SU-DHL-6 (cell line): Measurements from ENCODE around the gene EEFSEC.

ENCODE experiments used
- H2AFZ ChIP-seq: fragments of 200-600 bp; sonication (generic); 2 replicates; pipeline ENCODE4 v1.6.1; 2014; ENCODE audit warnings: low read depth, mild to moderate bottlenecking, moderate library complexity, mixed read lengths, antibody characterized with exemption, low read length; ENCODE audit not compliant: severe bottlenecking
- H3F3A ChIP-seq: fragments of 200-600 bp; shearing (Covaris generic); 2 replicates; pipeline ENCODE4 v1.6.0; 2016; ENCODE audit warnings: antibody characterized with exemption, mild to moderate bottlenecking; ENCODE audit not compliant: insufficient read depth
- H3K27ac ChIP-seq: fragments of 200-600 bp; sonication (generic); 2 replicates; pipeline ENCODE4 v1.5.1; 2016; ENCODE audit warnings: low read depth, mild to moderate bottlenecking, low read length, moderate library complexity, mixed read lengths
- H3K27me3 ChIP-seq: fragments of 200-600 bp; sonication (generic), shearing (Covaris generic); 2 replicates; pipeline ENCODE4 v1.6.0; 2014; ENCODE audit warnings: mild to moderate bottlenecking, low read length
- H3K36me3 ChIP-seq: fragments of 200-600 bp; sonication (generic); 2 replicates; pipeline ENCODE4 v1.6.1; 2014; ENCODE audit warnings: mild to moderate bottlenecking, low read length, mixed read lengths
- H3K4me2 ChIP-seq: fragments of 300-600, 200-600 bp; shearing (Covaris generic), sonication (generic); 2 replicates; pipeline ENCODE4 v1.6.0; 2014; ENCODE audit warnings: low read length, low read depth, mild to moderate bottlenecking; ENCODE audit not compliant: poor library complexity, severe bottlenecking
- H3K4me3 ChIP-seq: fragments of 200-600 bp; sonication (generic); 2 replicates; pipeline ENCODE4 v1.5.1; 2014; ENCODE audit warnings: antibody characterized with exemption, low read length, mild to moderate bottlenecking, mixed read lengths; ENCODE audit not compliant: insufficient read depth, poor library complexity, severe bottlenecking
- H3K79me2 ChIP-seq: fragments of 200-600 bp; sonication (generic); 2 replicates; pipeline ENCODE4 v1.6.1; 2014; ENCODE audit warnings: mild to moderate bottlenecking, low read length, moderate library complexity; ENCODE audit not compliant: insufficient read depth
- H3K9ac ChIP-seq: fragments of 200-600 bp; sonication (generic); 2 replicates; pipeline ENCODE4 v1.7.0; 2014; ENCODE audit warnings: mild to moderate bottlenecking, low read length
- H3K9me2 ChIP-seq: fragments of 200-600 bp; sonication (generic); replicated peaks from 2 replicates; pipeline ENCODE4 v1.6.1; 2014; ENCODE audit warnings: low read length; ENCODE audit not compliant: insufficient read depth
- H3K9me3 ChIP-seq: fragments of 200-600 bp; sonication (generic); 2 replicates; pipeline ENCODE4 v1.6.1; 2014; ENCODE audit warnings: low read length, mixed read lengths; ENCODE audit not compliant: insufficient read depth
- H4K20me1 ChIP-seq: fragments of 200-600 bp; sonication (generic); 2 replicates; pipeline ENCODE4 v1.6.1; 2014; ENCODE audit warnings: low read depth, mild to moderate bottlenecking, antibody characterized with exemption, low read length, moderate library complexity, mixed read lengths
- EZH2phosphoT487 ChIP-seq: fragments of 200-600 bp; sonication (generic), shearing (Covaris generic); conservative IDR thresholded peaks from 2 replicates; pipeline ENCODE4 v1.6.1; 2018; ENCODE audit warnings: mild to moderate bottlenecking, antibody characterized with exemption, low read length, moderate library complexity, mixed read lengths
- TF ChIP-seq, protein P1 (sequence below): fragments of 200-600 bp; sonication (generic); IDR thresholded peaks from one replicate; pipeline ENCODE4 v1.5.1; 2017; ENCODE audit warnings: antibody characterized with exemption, mild to moderate bottlenecking, low read length, moderate library complexity; ENCODE audit not compliant: insufficient read depth, poor library complexity, severe bottlenecking

Gene EEFSEC

GRCh38 chr3:128231606-128232005 lies 78.3 kb downstream of the EEFSEC start:
- H3K36me3 ChIP-seq = no peaks in the 10 kb centered on the region
- H3K9me2 ChIP-seq = no peaks in the 10 kb centered on the region
- no peaks in the 10 kb centered on the region for H3K9me3 ChIP-seq
- no peak overlapping the region for H3K4me2 ChIP-seq
- H4K20me1 ChIP-seq = no peaks in the 10 kb centered on the region
- H3K27me3 ChIP-seq = no peaks in the 10 kb centered on the region
- no peaks in the 10 kb centered on the region; the same call in 1 of the 2 replicates for H3K79me2 ChIP-seq
- H3F3A ChIP-seq = no peaks in the 10 kb centered on the region
- no peak overlapping the region for H3K4me3 ChIP-seq
- H3K9ac ChIP-seq = no peak overlapping the region
- H2AFZ ChIP-seq = no peak overlapping the region
- H3K27ac ChIP-seq = no peak overlapping the region
- TF ChIP-seq, protein P1, sequence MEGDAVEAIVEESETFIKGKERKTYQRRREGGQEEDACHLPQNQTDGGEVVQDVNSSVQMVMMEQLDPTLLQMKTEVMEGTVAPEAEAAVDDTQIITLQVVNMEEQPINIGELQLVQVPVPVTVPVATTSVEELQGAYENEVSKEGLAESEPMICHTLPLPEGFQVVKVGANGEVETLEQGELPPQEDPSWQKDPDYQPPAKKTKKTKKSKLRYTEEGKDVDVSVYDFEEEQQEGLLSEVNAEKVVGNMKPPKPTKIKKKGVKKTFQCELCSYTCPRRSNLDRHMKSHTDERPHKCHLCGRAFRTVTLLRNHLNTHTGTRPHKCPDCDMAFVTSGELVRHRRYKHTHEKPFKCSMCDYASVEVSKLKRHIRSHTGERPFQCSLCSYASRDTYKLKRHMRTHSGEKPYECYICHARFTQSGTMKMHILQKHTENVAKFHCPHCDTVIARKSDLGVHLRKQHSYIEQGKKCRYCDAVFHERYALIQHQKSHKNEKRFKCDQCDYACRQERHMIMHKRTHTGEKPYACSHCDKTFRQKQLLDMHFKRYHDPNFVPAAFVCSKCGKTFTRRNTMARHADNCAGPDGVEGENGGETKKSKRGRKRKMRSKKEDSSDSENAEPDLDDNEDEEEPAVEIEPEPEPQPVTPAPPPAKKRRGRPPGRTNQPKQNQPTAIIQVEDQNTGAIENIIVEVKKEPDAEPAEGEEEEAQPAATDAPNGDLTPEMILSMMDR = no peak
- no peak for TF ChIP-seq EZH2phosphoT487

DNA sequence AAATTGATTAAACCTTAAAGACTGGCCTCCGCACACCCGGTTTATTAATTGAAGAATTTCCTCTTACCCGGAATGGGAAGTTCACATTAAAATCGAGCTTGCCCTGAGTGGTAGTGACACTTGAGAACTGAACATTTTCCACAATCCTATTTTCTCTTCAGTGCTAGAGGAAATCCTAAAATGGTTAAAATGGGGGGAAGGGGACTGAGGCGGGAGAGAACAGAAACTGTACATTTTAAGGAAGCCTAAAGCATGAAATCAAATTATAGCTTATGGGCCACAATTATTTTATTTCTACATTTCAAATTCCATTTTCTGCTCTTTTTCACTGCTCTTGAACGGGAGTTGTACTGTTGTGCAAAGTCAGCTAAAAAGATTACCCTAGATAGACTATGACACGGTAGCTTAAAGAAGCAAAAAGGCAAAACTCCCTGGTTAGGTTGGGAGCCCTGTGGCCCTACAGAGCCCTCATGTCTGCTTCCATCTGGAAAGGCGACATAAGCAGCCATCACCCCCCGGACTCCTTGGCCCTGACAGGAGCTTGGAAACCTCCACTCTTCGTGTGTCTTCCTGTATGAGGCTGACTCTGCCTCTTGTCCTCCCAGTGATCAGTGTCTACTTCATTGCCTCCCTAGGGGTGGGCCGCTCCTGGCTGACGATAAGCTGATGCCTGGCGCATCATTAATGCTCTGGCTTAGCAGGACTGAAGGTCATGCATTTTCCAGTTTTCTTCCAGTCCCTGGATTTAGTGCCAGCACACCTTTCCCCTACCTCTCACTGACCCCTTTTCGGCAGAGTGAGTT lies 79.3 kb downstream of the EEFSEC start:
- Histone ChIP-seq H3F3A (no peaks in the 10 kb centered on the region), H3K4me3 (no peak overlapping the region), H2AFZ (no peak overlapping the region), H3K9ac (no peak overlapping the region), H3K27ac (no peak overlapping the region), H4K20me1 (no peaks in the 10 kb centered on the region; the same call in 1 of the 2 replicates), H3K36me3 (no peaks in the 10 kb centered on the region), H3K4me2 (no peak overlapping the region), H3K9me2 (no peaks in the 10 kb centered on the region), H3K79me2 (no peaks in the 10 kb centered on the region; the same call in 1 of the 2 replicates), H3K27me3 (no peaks in the 10 kb centered on the region), H3K9me3 (no peaks in the 10 kb centered on the region)
- TF ChIP-seq, protein P1 = no peak
- no peak for TF ChIP-seq EZH2phosphoT487

GRCh38 chr3:128235207-128235926 lies 82.1 kb downstream of the EEFSEC start:
- Histone ChIP-seq H3K27ac (no peak overlapping the region), H3F3A (no peaks in the 10 kb centered on the region), H3K36me3 (no peaks in the 10 kb centered on the region), H3K9ac (no peak overlapping the region), H3K79me2 (no peaks in the 10 kb centered on the region; the same call in 1 of the 2 replicates), H3K4me3 (no peak overlapping the region), H3K4me2 (no peak overlapping the region), H4K20me1 (no peaks in the 10 kb centered on the region; the same call in 1 of the 2 replicates), H3K27me3 (no peaks in the 10 kb centered on the region), H3K9me3 (no peaks in the 10 kb centered on the region), H3K9me2 (no peaks in the 10 kb centered on the region), H2AFZ (no peak overlapping the region)
- TF ChIP-seq, protein P1 = no peak
- no peak for TF ChIP-seq EZH2phosphoT487
